WTC11 (cell line): ENCODE results near the gene SLC17A9.

Experiments used
- CTCF ChIP-seq: fragments of 200-600 bp; IDR thresholded peaks from 2 replicates; pipeline ENCODE4 v1.8.0; 2022; ENCODE audit warnings: antibody characterized with exemption
- E2F1 ChIP-seq: sonication (generic); formaldehyde crosslinking; IDR thresholded peaks from 2 replicates; pipeline ENCODE4 v1.8.0; 2022; ENCODE audit warnings: mild to moderate bottlenecking, missing genetic modification reagents
- E2F5 ChIP-seq: sonication (generic); formaldehyde crosslinking; IDR thresholded peaks from 2 replicates; pipeline ENCODE4 v1.8.1; 2022; ENCODE audit warnings: mild to moderate bottlenecking, moderate library complexity, missing genetic modification reagents
- MLX ChIP-seq: sonication (generic); formaldehyde crosslinking; IDR thresholded peaks from 2 replicates; pipeline ENCODE4 v1.8.1; 2023; ENCODE audit warnings: mild to moderate bottlenecking, missing genetic modification reagents, moderate library complexity
- NFE2L1 ChIP-seq: sonication (generic); formaldehyde crosslinking; IDR thresholded peaks from 2 replicates; pipeline ENCODE4 v1.8.1; 2023; ENCODE audit warnings: missing genetic modification reagents
- NFYB ChIP-seq: sonication (generic); formaldehyde crosslinking; conservative IDR thresholded peaks from 2 replicates; pipeline ENCODE4 v1.8.0; 2022; ENCODE audit warnings: low read depth, missing genetic modification reagents
- PRDM15 ChIP-seq: sonication (generic); formaldehyde crosslinking; IDR thresholded peaks from 2 replicates; pipeline ENCODE4 v1.8.0; 2022; ENCODE audit warnings: missing genetic modification reagents
- PREB ChIP-seq: sonication (generic); formaldehyde crosslinking; IDR thresholded peaks from 2 replicates; pipeline ENCODE4 v1.8.1; 2022; ENCODE audit warnings: mild to moderate bottlenecking, missing genetic modification reagents, moderate library complexity, borderline replicate concordance
- SP1 ChIP-seq: sonication (generic); formaldehyde crosslinking; conservative IDR thresholded peaks from 2 replicates; pipeline ENCODE4 v1.8.1; 2022; ENCODE audit warnings: missing genetic modification reagents
- STAT6 ChIP-seq: sonication (generic); formaldehyde crosslinking; conservative IDR thresholded peaks from 2 replicates; pipeline ENCODE4 v1.8.1; 2023; ENCODE audit warnings: mild to moderate bottlenecking, low read depth, missing genetic modification reagents, moderate library complexity
- TCF7 ChIP-seq: sonication (generic); formaldehyde crosslinking; IDR thresholded peaks from 2 replicates; pipeline ENCODE4 v1.8.0; 2022; ENCODE audit warnings: mild to moderate bottlenecking, low read depth, missing genetic modification reagents, moderate library complexity
- USF2 ChIP-seq: sonication (generic); formaldehyde crosslinking; IDR thresholded peaks from 2 replicates; pipeline ENCODE4 v1.8.1; 2023; ENCODE audit warnings: mild to moderate bottlenecking, missing genetic modification reagents, moderate library complexity
- ZNF396 ChIP-seq: fragments of 250-450 bp; sonication (Bioruptor Pico); IDR thresholded peaks from 2 replicates; pipeline ENCODE4 v1.8.0; 2021; ENCODE audit warnings: mild to moderate bottlenecking, moderate library complexity, borderline replicate concordance
- ZNF423 ChIP-seq: fragments of 250-450 bp; sonication (Bioruptor Pico); IDR thresholded peaks from 2 replicates; pipeline ENCODE4 v2.1.2; 2022; ENCODE audit warnings: mild to moderate bottlenecking, moderate library complexity

- no peak for TF ChIP-seq CTCF
- TF ChIP-seq USF2 (CRISPR knock-in tag) = no peak
- no peak for TF ChIP-seq E2F1 (CRISPR knock-in tag)
- TF ChIP-seq STAT6 = no peak
- no peak for TF ChIP-seq NFYB
- no peak for TF ChIP-seq MLX
- no peak for TF ChIP-seq PRDM15 (CRISPR knock-in tag)
- no peak for TF ChIP-seq SP1 (CRISPR knock-in tag)
- no peak for TF ChIP-seq NFE2L1 (CRISPR knock-in tag)
- no peak for TF ChIP-seq ZNF423 (CRISPR knock-in tag)
- no peak for TF ChIP-seq PREB (CRISPR knock-in tag)
- no peak for TF ChIP-seq TCF7
- TF ChIP-seq ZNF396 (CRISPR knock-in tag) = no peak
- TF ChIP-seq E2F5 (CRISPR knock-in tag) = no peak
Observed at GRCh38 chr20:62906209-62906608, 46.3 kb upstream of the SLC17A9 start.
